GM18505 (cell line): ENCODE measurements around the gene CDK6.

Source experiments
- ATAC-seq: cut with Tn5 transposase; IDR thresholded peaks from one replicate; pipeline ENCODE4 v1.9.1; 2021; ENCODE audit not compliant: unreplicated experiment
- POLR2A ChIP-seq: IDR thresholded peaks from 4 replicates; pipeline ENCODE4 v1.6.1; 2011; ENCODE audit warnings: borderline replicate concordance; ENCODE audit not compliant: insufficient read depth, insufficient read length; ENCODE audit errors: extremely low read depth

CDK6 gene

DNA sequence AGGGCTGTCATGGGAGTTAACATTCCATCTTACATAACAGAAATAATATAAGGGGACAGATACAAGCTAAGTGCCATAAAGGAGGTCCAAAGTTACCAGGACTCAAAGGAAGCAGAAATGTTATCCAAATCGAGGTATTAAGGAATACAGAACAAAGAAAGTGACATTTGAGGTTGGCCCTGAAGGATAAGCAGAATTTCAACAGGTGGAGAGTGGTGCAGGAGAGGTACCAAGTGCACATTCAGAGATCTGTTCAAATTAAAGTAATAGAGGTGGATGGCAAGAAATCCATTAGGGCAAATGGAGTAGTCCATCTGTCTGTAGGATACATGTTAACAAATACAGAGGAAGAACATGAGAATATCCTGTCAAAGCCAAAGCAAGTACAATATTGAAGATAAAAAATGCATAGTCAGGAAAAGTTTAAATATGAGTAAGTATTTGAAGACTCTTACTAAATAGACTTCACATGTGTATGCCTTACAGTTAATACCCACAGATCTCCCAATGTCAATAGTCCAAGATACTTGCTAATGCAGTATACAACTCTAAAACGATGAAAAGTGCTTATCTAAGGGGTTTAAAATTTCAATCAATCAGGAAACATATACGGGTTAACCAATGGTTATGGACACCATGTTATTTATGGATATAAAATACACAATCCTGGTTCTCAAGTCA is 10.0 kb downstream of the CDK6 start:
- no peak for ATAC-seq
- no peak for TF ChIP-seq POLR2A

DNA sequence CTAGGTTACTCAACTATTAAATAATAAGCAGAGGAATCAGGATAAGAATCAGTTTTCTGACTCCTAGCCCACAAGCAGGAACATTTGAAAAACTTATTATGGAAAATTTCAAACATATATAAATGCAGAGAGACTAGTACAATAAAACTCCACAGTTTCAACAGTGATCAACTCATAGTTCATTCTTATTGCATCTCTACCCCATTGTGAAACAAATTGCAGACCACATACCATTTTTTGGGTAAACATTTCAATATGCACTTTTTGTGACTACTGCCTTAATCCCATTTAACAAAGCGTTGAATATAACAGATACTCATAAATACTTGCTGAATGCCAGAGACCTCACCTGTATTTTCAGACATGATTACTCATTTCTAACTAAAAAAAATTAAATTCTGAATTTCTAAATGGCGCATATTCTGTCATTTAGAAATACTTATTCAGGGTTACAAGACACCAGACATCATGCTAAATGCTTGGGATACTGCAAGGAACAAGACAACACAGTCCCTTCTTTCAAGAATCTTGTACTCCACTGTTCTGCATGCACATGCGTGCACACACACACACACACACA is 11.4 kb downstream of the CDK6 start:
- ATAC-seq: no peak
- no peak for TF ChIP-seq POLR2A

DNA sequence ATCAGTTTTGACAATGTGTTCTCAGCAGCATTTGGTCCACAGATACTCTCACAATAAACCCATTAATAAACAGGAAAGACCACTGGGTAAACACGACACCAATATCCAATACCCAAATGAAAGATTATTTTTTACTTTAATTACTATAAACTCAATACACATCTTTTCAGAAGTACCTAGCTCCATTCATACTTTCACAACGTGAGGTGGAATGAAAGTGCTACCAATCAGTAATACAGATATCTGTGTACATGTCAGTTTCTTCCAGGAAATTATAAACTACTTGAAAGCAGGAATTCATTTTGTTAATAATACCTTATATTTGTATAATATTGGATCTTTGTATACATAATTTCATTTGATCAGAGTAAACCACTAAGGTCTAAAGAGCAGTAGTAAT is 11.9 kb downstream of the CDK6 start:
- no peak for ATAC-seq
- no peak for TF ChIP-seq POLR2A

DNA sequence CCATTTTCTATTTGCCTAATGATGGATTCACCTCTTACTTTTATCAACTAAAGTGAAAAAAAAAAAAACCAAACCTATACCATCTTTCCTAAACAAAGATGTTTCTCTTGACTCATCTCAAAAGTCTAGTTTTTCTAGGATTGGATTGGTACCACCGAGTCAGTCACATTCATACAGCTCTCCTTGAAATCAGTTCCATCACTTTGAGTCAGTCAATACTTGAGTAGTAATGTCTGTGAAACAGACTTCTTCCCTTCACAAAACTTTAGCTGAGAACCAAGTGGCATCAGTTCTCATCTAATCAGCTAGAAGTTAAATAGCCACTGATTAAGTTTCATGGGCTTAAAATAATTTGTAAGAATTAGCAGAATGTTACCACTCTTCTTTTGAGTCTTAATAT is 13.3 kb downstream of the CDK6 start:
- no peak for TF ChIP-seq POLR2A
- ATAC-seq: no peak

DNA sequence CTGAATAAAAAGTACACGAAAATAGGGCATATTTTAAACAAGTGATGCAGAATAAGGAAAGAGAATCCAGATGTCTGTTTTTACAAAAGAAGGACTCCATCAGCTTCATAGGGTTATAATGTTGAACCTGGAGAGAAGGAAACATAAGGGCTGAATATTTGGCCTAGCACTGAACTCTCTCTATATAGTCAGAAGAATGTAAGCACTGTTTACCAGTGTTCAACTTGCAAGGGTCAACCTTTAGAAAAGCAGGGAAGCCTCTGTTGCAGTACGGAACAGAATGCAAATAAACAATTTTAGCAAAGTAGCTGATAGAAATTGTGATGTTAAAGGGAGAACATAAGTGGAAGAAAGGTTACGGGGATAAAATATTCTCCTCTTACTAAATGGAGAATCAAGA is 16.2 kb downstream of the CDK6 start:
- no peak for TF ChIP-seq POLR2A
- no peak for ATAC-seq

DNA sequence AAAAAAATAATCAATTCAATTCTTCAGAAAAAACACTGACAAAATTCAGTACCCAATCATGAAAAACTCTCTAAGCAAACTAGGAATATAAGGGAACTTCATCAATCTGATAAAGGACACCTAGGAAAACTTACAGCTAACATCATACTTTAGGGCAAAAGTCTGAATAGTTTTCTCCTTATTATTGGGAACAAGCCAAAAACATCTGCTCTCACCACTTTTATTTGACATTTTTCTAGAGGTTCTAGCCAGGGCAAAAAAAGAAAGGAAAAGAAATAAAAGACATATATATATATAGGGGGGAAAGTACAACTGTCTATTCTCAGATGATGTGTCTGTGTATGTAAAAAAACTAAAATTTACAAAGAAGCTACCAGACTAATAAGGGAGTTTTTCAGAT is 19.0 kb downstream of the CDK6 start:
- TF ChIP-seq POLR2A: no peak
- no peak for ATAC-seq

DNA sequence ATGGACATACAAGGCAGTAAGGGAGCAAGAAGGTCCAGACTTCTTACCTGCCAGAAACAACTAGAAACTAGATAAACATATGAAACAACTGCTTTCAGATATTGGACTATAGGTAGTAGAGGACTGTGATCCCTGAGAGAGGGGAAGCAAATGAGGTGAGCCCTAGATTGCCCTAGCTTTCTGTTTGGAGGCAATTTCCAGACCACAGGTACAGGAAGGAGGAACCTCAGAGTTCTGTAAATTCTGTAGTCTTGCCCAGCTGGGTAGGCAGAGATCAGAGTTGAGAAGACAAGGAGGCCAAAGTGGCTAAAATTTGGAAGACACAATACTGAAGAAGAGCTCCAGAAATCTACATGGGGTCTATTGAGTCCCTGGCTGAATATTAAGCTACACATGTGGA is 21.0 kb downstream of the CDK6 start:
- no peak for ATAC-seq
- no peak for TF ChIP-seq POLR2A

DNA sequence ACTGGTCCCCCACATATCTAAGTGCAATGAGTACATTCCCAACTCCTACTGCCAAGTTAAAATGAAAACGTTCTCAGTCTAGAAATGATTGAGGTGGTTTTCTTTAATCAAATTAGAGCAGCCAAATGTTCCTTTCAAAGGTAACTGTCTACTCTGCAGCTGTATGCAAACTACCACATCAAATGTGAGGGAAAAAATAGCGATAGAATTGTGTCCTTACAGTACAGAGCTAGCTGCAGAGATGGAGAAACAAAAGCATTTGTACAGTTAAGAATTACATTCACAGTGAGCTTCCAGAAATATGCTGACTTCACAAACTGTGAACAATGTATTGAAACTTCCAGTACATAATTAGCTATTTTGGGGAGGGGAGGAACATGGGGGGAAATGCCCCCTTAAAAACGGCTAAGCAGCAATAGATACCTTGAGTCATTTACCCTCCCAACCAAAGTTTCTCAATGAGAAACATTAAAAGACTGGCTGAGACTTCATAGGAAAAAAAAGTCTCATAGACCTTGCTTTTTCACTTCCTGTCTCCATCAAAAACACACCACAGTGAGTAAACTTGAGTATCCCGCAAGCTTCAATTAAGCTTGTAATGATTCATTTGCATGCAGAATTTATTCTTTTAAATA is 22.9 kb downstream of the CDK6 start:
- no peak for TF ChIP-seq POLR2A

DNA sequence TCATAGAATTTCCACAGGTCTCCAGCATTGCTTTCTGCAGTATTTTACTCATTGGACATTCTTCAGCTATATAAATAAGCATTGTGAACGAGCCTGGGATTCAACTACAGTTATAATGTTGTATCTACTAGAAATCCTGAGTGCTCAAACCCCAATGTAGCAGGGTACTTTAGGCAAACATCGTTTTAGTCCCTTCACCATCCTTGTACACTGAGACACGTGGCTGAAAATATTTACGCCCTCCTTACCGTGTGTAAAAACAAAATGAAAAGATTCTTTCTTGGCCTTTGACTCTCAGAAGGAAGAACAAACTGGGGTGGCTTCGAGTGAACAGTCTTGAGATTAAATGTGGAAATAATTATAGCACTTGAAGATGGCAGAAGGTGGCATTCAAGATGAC is 25.2 kb downstream of the CDK6 start:
- no peak for TF ChIP-seq POLR2A
- ATAC-seq: no peak

More for the DNA sequence above, 22.9 kb downstream of the CDK6 start:
- ATAC-seq: peak; percentile 48

DNA sequence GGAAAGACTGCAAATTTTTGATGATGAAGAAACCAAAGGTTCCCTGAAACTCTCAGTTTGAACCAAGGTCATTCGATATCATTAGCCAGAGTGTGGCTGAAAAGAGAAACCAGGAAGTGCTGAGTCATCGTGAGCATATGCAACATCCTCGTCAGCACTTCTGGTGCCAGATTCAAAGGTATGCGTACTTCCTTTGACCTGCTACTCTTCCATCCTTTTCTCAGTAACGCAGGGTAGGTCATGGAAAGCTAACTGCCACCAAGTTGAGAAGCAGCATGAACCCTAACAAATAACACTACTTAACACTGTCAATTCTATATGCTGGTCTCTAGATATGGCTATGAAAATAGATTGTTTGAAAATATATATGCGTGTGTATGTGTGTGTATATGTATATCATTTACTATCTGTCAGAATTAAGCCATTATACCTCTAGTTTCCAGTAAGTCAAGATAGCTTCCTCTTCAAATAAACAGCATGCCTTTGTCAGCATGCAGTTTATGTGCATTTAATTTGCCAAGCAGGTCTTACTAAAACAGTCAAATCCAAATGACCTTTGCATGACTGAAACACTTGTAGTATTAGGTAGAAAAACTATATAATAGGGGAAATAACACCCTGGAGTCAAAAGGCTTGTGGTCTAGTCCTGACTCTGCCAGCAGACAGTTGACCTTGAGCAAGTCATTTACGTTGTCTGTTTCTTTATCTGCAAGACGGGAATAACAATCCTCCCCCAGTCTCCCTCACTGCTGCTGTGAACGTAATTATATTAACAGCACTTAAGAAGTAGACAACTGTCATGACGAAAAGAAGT is 26.4 kb downstream of the CDK6 start:
- peak; percentile 81 for ATAC-seq
- TF ChIP-seq POLR2A: peak; percentile 39

DNA sequence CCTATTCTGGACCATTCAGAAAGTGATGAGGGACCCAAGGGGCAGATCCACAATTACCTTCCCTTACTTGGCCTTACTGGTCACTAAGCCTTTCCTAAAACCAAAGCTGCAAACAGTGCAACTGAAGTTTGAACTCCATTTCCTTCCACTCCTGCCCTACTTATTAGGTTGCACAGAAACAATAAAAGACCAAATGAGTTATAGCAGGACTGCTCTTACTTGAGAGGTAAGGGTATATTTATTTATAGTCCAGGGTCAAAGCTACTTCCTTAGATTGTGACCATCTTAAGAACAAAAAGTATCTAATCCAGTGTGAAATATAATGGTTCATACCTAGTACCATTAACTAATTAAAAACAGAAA is 27.0 kb downstream of the CDK6 start:
- no peak for TF ChIP-seq POLR2A
- ATAC-seq: peak; percentile 23

DNA sequence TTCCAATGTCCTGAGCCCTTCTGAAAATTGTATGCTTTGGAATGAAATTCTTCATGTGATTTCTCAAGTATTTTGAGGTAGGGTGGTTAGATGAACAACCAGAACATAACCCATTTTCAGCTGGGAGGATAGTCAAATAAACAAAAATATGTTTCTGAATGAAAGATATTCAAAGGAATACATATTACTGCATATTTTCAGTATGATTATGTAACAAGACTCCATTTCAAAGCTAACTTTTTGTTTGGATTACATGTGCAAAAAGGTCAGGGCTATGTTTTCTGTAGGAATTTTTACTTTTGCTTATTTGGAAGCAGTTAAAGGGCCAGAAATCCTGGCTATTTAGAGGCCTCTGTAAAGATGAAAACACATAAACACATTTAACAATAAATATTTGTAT is 27.7 kb downstream of the CDK6 start:
- no peak for TF ChIP-seq POLR2A
- no peak for ATAC-seq

DNA sequence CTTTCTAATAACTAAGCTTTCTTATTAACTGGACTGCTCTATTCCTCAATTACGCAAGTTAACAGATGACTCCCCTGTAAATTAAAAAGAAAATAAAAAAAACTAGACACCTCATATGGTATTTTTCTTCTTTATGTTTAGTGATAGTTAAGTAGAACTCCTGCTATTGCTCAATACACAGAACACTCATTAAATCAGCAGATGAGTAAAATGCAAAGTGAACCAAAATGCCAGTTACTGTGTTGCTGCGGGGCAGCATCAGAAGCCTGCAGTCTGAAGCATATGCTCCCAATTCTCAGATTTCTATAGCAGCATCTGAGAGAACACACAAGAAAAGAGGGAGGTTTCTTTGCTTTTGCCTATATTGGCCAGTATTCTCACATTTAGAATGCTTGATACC is 28.4 kb downstream of the CDK6 start:
- no peak for ATAC-seq
- TF ChIP-seq POLR2A: no peak
